Inflammatory macrophage treated with lipopolysaccharide for 4 hours (primary cell): Measurements from ENCODE around the gene KDM4B.

Experiments used
- DNase-seq: peaks from one replicate; pipeline ENCODE4 v3.0.0-alpha.2; 2020

The KDM4B gene

DNA sequence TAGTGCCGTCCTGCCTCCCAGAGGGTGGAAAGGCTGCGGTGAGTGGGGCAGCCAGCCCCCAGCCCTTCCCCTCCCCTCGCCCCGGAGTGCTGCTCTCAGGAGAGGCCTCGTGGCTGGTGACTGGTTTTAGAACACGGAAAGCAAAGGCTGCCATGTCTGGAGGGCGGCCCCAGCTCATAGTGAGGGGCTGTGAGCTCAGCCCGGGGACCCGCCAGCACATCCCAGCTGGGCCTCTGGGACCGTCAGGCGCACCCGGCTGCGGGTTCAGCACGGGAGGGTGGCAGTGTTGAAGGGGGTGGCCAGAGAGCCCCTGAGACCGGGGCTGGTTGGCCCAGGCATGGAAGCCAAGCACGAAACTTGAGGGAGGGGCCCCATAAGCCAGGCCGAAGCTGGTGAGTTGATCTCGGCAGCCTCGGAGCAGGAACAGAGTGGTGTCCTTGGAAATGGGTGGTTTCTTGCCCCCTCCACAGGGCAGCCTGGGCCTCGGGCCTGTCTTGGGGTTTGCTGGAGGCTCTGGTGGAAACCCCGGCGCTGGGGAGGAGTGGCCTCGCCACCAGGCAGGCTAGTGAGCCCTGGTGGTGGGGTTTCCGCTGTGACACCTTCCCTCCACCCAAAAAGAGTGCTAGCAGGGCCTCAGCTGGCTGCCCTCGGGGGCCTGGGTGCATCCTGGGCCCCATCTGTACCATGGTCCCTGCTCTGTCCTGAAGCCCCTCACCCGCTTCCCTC, 157.7 kb downstream of the KDM4B start:
- DNase-seq, result no peak

DNA sequence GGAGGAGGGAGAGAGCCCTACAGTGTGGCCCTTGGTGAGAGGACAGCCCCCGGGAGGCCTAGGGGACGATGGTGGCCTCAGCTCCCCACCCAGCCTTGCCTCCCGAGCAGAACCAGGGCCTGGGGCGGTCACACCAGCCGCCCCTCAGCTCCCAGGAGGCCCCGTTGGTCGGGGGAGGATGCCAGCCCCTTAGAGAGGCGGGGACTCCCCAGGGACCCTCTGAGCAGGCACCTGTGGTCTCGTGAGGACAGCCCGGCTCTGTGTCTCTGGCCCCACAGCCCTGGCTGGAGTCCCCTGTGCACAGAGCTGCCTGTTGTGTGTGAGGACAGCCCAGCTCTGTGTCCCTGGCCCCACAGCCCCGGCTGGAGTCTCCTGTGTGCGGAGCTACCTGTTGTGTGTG, 158.8 kb downstream of the KDM4B start:
- DNase-seq, result no peak

DNA sequence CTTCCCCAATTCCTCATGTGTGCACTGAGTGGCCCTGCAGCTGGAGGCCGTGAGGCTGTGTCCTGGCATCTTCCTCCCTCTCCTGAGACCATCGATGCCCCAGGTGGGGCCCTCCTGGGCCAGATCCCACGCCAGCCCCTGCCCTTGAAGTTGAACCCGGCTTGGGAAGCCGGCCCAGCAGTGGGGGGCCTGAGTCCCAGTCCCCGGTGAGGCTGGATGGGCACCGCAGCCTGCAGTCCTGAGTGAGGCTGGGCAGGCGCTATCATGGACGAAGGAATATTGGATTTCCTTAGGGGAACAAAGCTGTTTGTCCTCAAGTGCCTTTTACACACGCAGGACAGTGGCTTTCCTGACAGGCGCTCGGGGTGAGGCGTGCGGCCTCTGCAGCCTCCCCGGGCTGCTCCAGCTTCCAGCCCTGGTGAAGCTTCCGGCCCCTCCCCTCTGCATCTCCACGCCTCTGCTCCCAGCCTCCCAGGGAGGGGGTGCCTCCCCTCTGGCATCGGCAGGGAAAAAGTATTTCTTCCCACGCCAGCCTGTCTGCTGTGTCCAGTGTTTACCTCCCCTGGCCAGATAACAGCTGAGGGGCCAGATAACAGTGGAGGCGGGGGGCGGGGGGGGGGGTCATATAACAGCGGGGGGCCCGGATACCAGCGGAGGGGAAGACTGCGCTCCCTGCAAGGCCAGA, 159.5 kb downstream of the KDM4B start:
- no peak for DNase-seq

GRCh38 chr19:5128936-5129389, 160.1 kb downstream of the KDM4B start:
- no peak for DNase-seq

DNA sequence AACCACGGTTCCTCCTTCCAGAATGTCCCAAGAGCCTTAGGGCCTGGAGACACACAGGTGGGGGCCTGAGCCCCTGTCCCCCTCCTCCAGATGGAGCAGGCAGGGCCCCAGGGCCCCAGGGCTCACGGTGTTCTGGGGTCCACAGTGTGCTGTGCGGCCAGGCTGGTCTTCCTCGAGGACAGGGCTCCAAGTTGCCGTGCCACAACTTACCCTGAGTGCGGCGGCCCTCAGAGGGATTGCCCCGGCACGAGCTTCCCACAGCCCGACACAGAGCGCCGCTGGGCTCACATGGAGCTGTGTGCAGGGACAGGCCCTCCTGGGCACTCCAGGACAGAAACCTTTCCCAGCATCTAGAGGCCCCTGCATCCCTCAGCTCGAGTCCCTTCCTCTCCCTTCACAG, 160.8 kb downstream of the KDM4B start:
- DNase-seq, result no peak

GRCh38 chr19:5130371-5131030, 161.6 kb downstream of the KDM4B start:
- DNase-seq, result peak; percentile 6

GRCh38 chr19:5131031-5131505, 162.2 kb downstream of the KDM4B start:
- DNase-seq, result peak; percentile 36

DNA sequence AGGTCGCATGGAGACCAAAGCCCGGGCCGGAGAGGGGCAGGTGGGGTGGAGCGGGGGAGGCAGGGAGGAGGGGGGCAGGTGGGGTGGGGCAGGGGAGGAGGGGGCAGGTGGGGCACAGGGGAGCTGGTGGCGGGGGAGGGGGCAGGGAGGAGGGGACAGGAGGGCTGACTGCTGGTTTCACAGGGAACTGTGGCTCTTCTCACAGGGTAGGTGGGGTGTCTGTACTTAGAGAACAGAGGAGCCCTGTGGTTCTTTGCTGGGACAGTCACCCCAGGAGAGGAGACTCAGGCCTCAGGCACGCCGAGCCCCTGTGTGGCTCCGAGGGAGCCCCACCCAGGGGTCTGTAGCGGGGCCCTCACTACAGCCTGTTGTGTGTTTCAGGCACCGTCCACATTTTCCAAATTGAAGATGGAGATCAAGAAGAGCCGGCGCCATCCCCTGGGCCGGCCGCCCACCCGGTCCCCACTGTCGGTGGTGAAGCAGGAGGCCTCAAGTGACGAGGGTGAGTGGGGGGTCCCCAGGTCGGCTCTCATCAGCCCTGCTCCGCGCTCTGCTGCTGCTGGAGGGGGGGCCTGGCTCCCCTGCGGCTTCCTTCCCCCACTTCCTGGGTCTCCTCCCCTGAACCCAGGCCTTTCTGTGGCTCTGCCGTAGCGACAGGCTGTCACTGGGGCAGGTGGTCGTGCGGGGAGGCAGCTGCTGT, 162.7 kb downstream of the KDM4B start:
- no peak for DNase-seq

- no peak for DNase-seq
Observed at GRCh38 chr19:5132206-5132560, 163.3 kb downstream of the KDM4B start.

DNA sequence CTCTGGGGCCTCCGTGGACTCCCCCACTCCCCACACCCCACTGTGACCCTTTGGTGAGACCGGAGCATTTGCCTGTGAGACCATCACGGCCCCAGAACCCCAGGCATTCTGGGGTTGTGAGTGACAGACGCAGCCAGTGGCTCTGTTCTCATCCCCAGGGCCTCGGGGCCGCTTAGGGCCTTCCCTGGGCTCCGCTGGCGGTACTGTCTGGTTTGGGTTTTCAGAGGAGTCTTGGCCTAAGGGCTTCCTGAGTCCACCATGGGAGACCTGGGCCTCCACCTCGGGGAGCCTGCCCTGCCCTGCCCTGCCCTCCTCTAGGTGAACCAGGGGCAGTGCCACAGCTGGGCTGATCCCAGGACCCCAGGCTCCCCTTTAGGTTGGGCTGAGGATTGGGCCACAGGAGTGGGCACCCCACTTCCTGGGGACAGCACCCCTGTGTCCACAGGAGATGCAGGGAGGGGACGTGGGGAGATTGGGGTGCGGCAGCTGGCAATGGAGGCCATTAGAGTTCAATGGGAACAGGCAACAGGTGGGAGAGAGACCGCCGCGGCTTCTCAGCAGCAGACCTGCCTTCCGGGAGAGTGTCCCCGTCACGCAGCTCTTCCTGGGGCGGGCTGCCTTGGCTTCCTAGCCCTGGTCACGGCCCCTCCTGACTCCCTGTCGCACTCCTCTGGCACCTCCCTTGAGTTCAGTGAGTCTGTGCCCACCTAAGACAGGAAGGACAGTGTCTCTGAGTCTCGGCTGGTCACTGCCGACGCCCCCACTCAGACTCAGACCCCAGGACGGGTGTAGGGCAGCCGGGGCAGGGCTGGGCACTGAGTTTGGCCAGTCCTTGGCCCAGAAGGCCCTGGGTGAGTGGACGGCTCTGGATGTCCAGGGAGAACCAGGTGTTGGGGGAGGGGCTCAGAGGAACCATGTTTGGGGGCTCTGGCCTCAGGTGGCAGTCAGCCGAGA, 164.1 kb downstream of the KDM4B start:
- no peak for DNase-seq

- DNase-seq, result no peak
Observed at GRCh38 chr19:5133986-5134595, 165.2 kb downstream of the KDM4B start.

DNA sequence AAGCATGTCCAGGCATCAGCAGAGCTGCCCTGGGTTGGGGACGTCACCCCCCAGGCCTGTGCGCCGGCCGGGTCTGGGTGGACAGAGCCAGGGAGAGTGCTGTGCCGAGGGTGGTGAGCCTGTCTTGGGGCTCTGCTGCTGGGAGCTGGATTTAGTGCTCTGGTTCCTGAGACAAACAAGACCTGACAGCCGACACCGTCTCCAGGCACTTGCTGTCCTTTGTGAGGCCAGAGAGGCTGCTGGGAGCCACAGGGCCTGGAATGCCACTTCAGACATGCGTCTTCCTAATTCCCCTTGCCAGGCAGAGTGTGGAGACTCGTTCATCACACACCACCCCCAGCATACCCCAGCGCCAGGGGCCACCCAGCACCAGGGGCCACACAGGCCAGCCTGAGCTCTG, 165.8 kb downstream of the KDM4B start:
- no peak for DNase-seq

- no peak for DNase-seq
Observed at GRCh38 chr19:5136073-5136855, 167.4 kb downstream of the KDM4B start.

- no peak for DNase-seq
Observed at GRCh38 chr19:5137114-5137513, 168.2 kb downstream of the KDM4B start.

- DNase-seq, result no peak
Observed at GRCh38 chr19:5137571-5138124, 168.7 kb downstream of the KDM4B start.

- DNase-seq, result peak; percentile 81
Observed at GRCh38 chr19:5138606-5139582, 170.0 kb downstream of the KDM4B start.

DNA sequence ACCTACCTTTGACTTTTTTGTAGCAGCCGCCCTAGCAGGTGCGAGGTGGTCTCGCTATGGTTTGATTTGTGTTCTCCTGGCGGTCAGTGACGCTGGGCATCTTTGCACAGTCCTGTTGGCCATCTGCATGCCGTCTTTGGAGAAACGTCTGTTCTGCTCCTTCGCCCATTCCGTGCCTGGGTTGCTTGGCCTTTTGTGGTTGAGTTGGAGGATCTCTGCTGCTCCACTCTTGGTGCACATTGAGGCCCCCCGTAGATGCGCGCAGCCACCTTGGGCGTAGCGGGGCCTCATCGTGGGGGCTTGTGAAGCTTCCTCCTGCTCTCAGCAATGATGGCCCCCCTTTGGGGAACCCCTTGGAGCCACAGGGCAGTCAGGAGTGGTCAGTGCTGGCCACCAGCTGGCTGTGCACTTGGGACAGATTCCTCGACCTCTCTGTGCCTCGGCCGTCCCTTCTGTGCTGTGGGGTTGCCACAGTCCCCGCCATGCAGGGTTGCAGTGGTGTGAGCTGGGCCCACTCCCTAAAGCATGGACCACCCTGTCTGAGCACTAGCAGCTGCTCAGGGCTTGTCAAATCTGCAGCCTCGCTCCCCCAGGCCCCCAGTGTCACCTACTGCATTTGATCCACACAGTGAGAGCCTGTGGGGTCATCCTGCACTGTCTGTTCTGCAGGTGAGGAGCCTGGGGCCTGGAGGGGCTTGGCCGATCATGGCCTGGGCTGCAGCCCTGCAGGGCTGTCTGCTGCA, 170.8 kb downstream of the KDM4B start:
- DNase-seq, result no peak

DNA sequence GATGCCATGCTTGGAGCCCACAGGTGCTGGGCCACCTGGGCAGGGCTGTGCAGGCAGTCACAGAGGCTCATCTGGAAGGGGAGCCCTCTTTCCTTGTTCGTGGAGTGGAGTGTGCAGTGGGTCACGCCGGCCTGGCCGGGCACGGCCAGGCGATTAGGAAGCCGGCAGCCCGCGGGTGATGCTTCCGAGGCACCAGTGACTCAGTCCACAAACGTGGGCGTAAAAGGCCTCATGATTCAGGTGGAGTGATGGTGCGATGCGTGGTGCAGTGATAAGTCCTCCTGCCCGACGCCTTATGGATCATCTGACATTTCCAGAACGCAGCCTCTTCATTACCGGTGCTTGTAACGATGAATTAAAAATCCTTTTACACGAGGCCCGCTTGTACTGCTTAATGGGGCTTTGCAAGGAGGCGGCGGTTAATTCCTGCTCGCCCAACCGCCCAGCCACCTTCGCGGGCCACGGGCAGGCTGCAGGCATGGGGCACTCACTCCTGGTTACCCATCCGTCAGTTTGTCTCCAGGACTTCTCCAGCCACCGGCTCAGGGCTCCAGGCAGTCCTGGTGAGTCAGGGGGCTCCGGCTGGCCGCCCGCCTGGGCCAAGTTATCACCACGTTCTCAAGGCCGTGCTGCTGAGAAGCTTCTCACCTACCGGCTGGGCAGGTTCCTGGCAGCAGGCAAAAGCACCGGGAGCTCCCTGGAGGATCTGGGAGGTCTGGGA, 172.4 kb downstream of the KDM4B start:
- DNase-seq, result no peak
